GM20000 (cell line): ENCODE measurements around the gene GSTM5.
"Not testable (repeated sequence)": the region's sequence is repeated elsewhere in the genome, so short reads cannot be mapped to it uniquely, and the experiment has no call there.

Source experiments
- DNase-seq: peaks from one replicate; pipeline ENCODE4 v3.0.0; 2012; ENCODE audit warnings: low spot score
- CTCF ChIP-seq: IDR thresholded peaks from 2 replicates; pipeline ENCODE4 v1.5.1; 2012; ENCODE audit warnings: mild to moderate bottlenecking, control low read depth; ENCODE audit errors: extremely low read depth, missing control alignments

Gene GSTM5

GRCh38 chr1:109677459-109677858 lies 34.6 kb upstream of the GSTM5 start:
- no peak for DNase-seq
- no peak for TF ChIP-seq CTCF

- DNase-seq, result not testable (repeated sequence)
Observed at GRCh38 chr1:109678637-109679036, 33.4 kb upstream of the GSTM5 start.

GRCh38 chr1:109684777-109685176 lies 27.3 kb upstream of the GSTM5 start:
- not testable (repeated sequence) for DNase-seq

GRCh38 chr1:109685399-109685798 lies 26.7 kb upstream of the GSTM5 start:
- not testable (repeated sequence) for DNase-seq

- not testable (repeated sequence) for DNase-seq
Observed at GRCh38 chr1:109685890-109686289, 26.2 kb upstream of the GSTM5 start.

GRCh38 chr1:109687109-109687508 lies 24.9 kb upstream of the GSTM5 start:
- DNase-seq, result not testable (repeated sequence)

GRCh38 chr1:109687641-109688499 lies 24.2 kb upstream of the GSTM5 start, which contains the start of gene GSTM1:
Gene GSTM1 (plus strand): TSS chr1:109687817. CDS start chr1:109687874, 57 bp downstream.
- DNase-seq, result peak; percentile 34
- peak; percentile 30 for TF ChIP-seq CTCF

- no peak for TF ChIP-seq CTCF
- no peak for DNase-seq
Observed at GRCh38 chr1:109689844-109690405, 22.1 kb upstream of the GSTM5 start.

- no peak for TF ChIP-seq CTCF
- no peak for DNase-seq
Observed at GRCh38 chr1:109691759-109692158, 20.3 kb upstream of the GSTM5 start.

- DNase-seq, result not testable (repeated sequence)
Observed at GRCh38 chr1:109694400-109694799, 17.7 kb upstream of the GSTM5 start.

GRCh38 chr1:109695138-109695537 lies 16.9 kb upstream of the GSTM5 start:
- DNase-seq, result not testable (repeated sequence)
